Neuronal stem cell (in vitro differentiated cells): Measurements from ENCODE around the gene S100P.

ENCODE experiments used
- DNase-seq: peaks from one replicate; pipeline ENCODE4 v3.0.0-alpha.2; 2013; ENCODE audit warnings: low spot score
- H2AFZ ChIP-seq: one replicate; pipeline ENCODE4 v1.6.1; 2013; ENCODE audit warnings: mild to moderate bottlenecking, low read length, inconsistent platforms
- H2AK5ac ChIP-seq: 2 replicates; pipeline ENCODE4 v1.6.1; 2013; ENCODE audit warnings: low read depth, mild to moderate bottlenecking, inconsistent platforms, low read length, moderate library complexity, mixed read lengths
- H2BK120ac ChIP-seq: 2 replicates; pipeline ENCODE4 v1.6.1; 2013; ENCODE audit warnings: low read depth, mild to moderate bottlenecking, inconsistent platforms, low read length, moderate library complexity, mixed read lengths
- H2BK12ac ChIP-seq: one replicate; pipeline ENCODE4 v1.6.1; 2013; ENCODE audit warnings: low read length, inconsistent platforms
- H2BK15ac ChIP-seq: 2 replicates; pipeline ENCODE4 v1.6.1; 2013; ENCODE audit warnings: mild to moderate bottlenecking, low read length, inconsistent platforms, mixed read lengths
- H2BK5ac ChIP-seq: one replicate; pipeline ENCODE4 v1.6.1; 2013; ENCODE audit warnings: inconsistent platforms, mild to moderate bottlenecking, low read length, moderate library complexity
- H3K14ac ChIP-seq: one replicate; pipeline ENCODE4 v1.6.1; 2013; ENCODE audit warnings: low read length, inconsistent platforms
- H3K18ac ChIP-seq: 2 replicates; pipeline ENCODE4 v1.6.1; 2013; ENCODE audit warnings: low read length, inconsistent platforms
- H3K23ac ChIP-seq: 2 replicates; pipeline ENCODE4 v1.6.1; 2013; ENCODE audit warnings: low read depth, mild to moderate bottlenecking, mixed read lengths, low read length, inconsistent platforms; ENCODE audit not compliant: poor library complexity
- H3K27ac ChIP-seq: replicated peaks from 3 replicates; pipeline ENCODE4 v1.5.1; 2013; ENCODE audit warnings: low read length, inconsistent platforms
- H3K27me3 ChIP-seq, 3 experiments: 2 replicates each; pipeline ENCODE4 v1.6.1; 2013; ENCODE audit warnings: low read length in 3 of 3, mild to moderate bottlenecking in 2 of 3, inconsistent platforms in 1 of 3, low read depth in 1 of 3, mixed read lengths in 1 of 3, moderate library complexity in 1 of 3; ENCODE audit not compliant: control insufficient read depth in 3 of 3, insufficient read depth in 3 of 3
- H3K36me3 ChIP-seq, 2 donors: replicated peaks in 1 of 2; 2 replicates each; pipeline ENCODE4 v1.6.1; 2013; ENCODE audit warnings: low read length in 2 of 2; ENCODE audit not compliant: control insufficient read depth in 2 of 2, insufficient read depth in 2 of 2
- H3K4ac ChIP-seq: 2 replicates; pipeline ENCODE4 v1.6.1; 2013; ENCODE audit warnings: inconsistent platforms, mild to moderate bottlenecking, low read length, moderate library complexity
- H3K4me1 ChIP-seq, 2 donors: 1 replicate in 1 of 2; 2 replicates in 1 of 2; pipeline ENCODE4 v1.6.1; 2013; ENCODE audit warnings: low read length in 2 of 2, low read depth in 1 of 2; ENCODE audit not compliant: control insufficient read depth in 2 of 2, insufficient read depth in 1 of 2
- H3K4me2 ChIP-seq: one replicate; pipeline ENCODE4 v1.6.1; 2013; ENCODE audit warnings: mild to moderate bottlenecking, low read length, inconsistent platforms; ENCODE audit not compliant: insufficient read depth, poor library complexity, severe bottlenecking
- H3K4me3 ChIP-seq, 2 donors: 2 replicates each; pipeline ENCODE4 v1.5.1; 2013; ENCODE audit warnings: low read length in 2 of 2, mild to moderate bottlenecking in 2 of 2, inconsistent platforms in 1 of 2, moderate library complexity in 1 of 2
- H3K79me1 ChIP-seq: one replicate; pipeline ENCODE4 v1.6.1; 2013; ENCODE audit warnings: low read depth, mild to moderate bottlenecking, inconsistent platforms, low read length, moderate library complexity
- H3K9ac ChIP-seq: one replicate; pipeline ENCODE4 v1.6.1; 2013; ENCODE audit warnings: mild to moderate bottlenecking, low read depth, low read length, inconsistent platforms; ENCODE audit not compliant: poor library complexity
- H3K9me3 ChIP-seq, 2 donors: replicated peaks in 1 of 2; 2 replicates each; pipeline versions ENCODE3 to v1.6.1; 2013; ENCODE audit warnings: low read length in 2 of 2, mild to moderate bottlenecking in 2 of 2, inconsistent platforms in 1 of 2, low read depth in 1 of 2, mixed read lengths in 1 of 2, moderate library complexity in 1 of 2; ENCODE audit not compliant: control insufficient read depth in 2 of 2, insufficient read depth in 1 of 2
- H4K8ac ChIP-seq: one replicate; pipeline ENCODE4 v1.6.1; 2013; ENCODE audit warnings: low read depth, mild to moderate bottlenecking, inconsistent platforms, low read length, moderate library complexity
- H4K91ac ChIP-seq: one replicate; pipeline ENCODE4 v1.6.1; 2013; ENCODE audit warnings: low read length, low read depth, mild to moderate bottlenecking, inconsistent platforms; ENCODE audit not compliant: poor library complexity
- WGBS, 2 donors: extraction: QIAGEN DNeasy Blood & Tissue Kit; methylation state at CpG; one replicate each; pipeline ENCODE4 v1.1.7; 2013; ENCODE audit warnings: missing lambda C conversion rate in 2 of 2, mixed read lengths in 1 of 2; ENCODE audit not compliant: insufficient read length in 2 of 2, insufficient replicate concordance in 1 of 2; ENCODE audit errors: extremely low coverage in 2 of 2; 5-methylcytosine and 5-hydroxymethylcytosine counted together

Gene S100P

GRCh38 chr4:6727081-6727942, 33.6 kb downstream of the S100P start:
- H2BK120ac ChIP-seq = no peak overlapping the region

GRCh38 chr4:6727943-6728250, 34.2 kb downstream of the S100P start:
- DNase-seq = no peak
- H2BK5ac ChIP-seq = no peak overlapping the region
- no peak overlapping the region for H3K4me2 ChIP-seq
- H3K27ac ChIP-seq = no peak overlapping the region
- no peak overlapping the region for H2BK120ac ChIP-seq
- H4K8ac ChIP-seq = no peak overlapping the region
- H3K14ac ChIP-seq = no peak overlapping the region
- H2BK12ac ChIP-seq = no peak overlapping the region
- H3K9me3 ChIP-seq = peaks cover 0 to 3% of the 10 kb centered on the region in 2 donors
- H3K9ac ChIP-seq = no peak overlapping the region
- H3K18ac ChIP-seq = no peak overlapping the region
- H2AFZ ChIP-seq = peak overlapping the region; percentile 71
- H3K27me3 ChIP-seq = peaks cover 0 to 3% (median 0%) of the 10 kb centered on the region in 3 experiments
- no peak overlapping the region for H2AK5ac ChIP-seq
- no CpG with 5 or more reads among the region's 3 CpGs for WGBS, 2 donors
- H2BK15ac ChIP-seq = no peak overlapping the region
- H3K4me1 ChIP-seq = peaks cover 15 to 32% of the 10 kb centered on the region in 2 donors
- H4K91ac ChIP-seq = no peak overlapping the region
- H3K4me3 ChIP-seq = peak overlapping the region in 1 of 2 donors; percentile 11
- H3K79me1 ChIP-seq = peaks cover 3% of the 10 kb centered on the region
- no peak overlapping the region for H3K23ac ChIP-seq
- no peak overlapping the region for H3K4ac ChIP-seq
- no peaks in the 10 kb centered on the region for H3K36me3 ChIP-seq

More at GRCh38 chr4:6727081-6727942, 33.6 kb downstream of the S100P start:
- Histone ChIP-seq H3K4me1 (peaks cover 15 to 32% of the 10 kb centered on the region in 2 donors), H3K79me1 (peaks cover 3% of the 10 kb centered on the region), H4K91ac (no peak overlapping the region), H3K36me3 (no peaks in the 10 kb centered on the region), H3K4me3 (peak overlapping the region in 1 of 2 donors; percentile 41), H3K9ac (no peak overlapping the region), H3K14ac (no peak overlapping the region), H2BK15ac (peak overlapping the region; percentile 27), H3K23ac (no peak overlapping the region), H3K4me2 (peak overlapping the region; percentile 36), H4K8ac (no peak overlapping the region), H3K27me3 (peaks cover 0 to 3% (median 0%) of the 10 kb centered on the region in 3 experiments), H3K9me3 (peaks cover 0 to 3% of the 10 kb centered on the region in 2 donors), H3K27ac (peak overlapping the region; percentile 21), H2BK5ac (no peak overlapping the region), H2BK12ac (no peak overlapping the region), H3K4ac (no peak overlapping the region), H3K18ac (peak overlapping the region; percentile 84), H2AK5ac (peak overlapping the region; percentile 38), H2AFZ (peak overlapping the region; percentile 98)
- no CpG with 5 or more reads among the region's 31 CpGs for WGBS, 2 donors
- peak; percentile 67 for DNase-seq

GRCh38 chr4:6728320-6729029, 34.8 kb downstream of the S100P start:
- Histone ChIP-seq H4K8ac (no peak overlapping the region), H3K4me1 (peaks cover 15 to 32% of the 10 kb centered on the region in 2 donors), H4K91ac (no peak overlapping the region), H2BK5ac (no peak overlapping the region), H2BK120ac (peak overlapping the region; percentile 7), H2BK15ac (no peak overlapping the region), H2AK5ac (peak overlapping the region; percentile 36), H3K9me3 (peaks cover 0 to 3% of the 10 kb centered on the region in 2 donors), H2BK12ac (no peak overlapping the region), H2AFZ (no peak overlapping the region), H3K4me3 (no peak overlapping the region), H3K23ac (no peak overlapping the region), H3K27ac (no peak overlapping the region), H3K4me2 (no peak overlapping the region), H3K27me3 (peaks cover 0 to 3% (median 0%) of the 10 kb centered on the region in 3 experiments), H3K79me1 (peaks cover 3% of the 10 kb centered on the region), H3K36me3 (no peaks in the 10 kb centered on the region), H3K9ac (no peak overlapping the region), H3K18ac (peak overlapping the region; percentile 20), H3K14ac (no peak overlapping the region), H3K4ac (no peak overlapping the region)
- no CpG with 5 or more reads among the region's 15 CpGs for WGBS, 2 donors
- DNase-seq = no peak
